Gastroesophageal sphincter (tissue), 3 donors: ENCODE results near the gene WAS.

Source experiments
- POLR2A ChIP-seq, 2 donors: fragments of 450-650 bp; IDR thresholded peaks; one replicate each; pipeline ENCODE4 v1.6.1; 2017; ENCODE audit warnings: antibody characterized with exemption in 2 of 2, mild to moderate bottlenecking in 2 of 2, moderate library complexity in 1 of 2
- POLR2AphosphoS5 ChIP-seq: sonication (generic); formaldehyde crosslinking; IDR thresholded peaks from one replicate; pipeline ENCODE4 v1.6.1; 2017; ENCODE audit warnings: antibody characterized with exemption
- TF ChIP-seq, protein P1 (sequence below), 4 experiments: fragments of 200-600 bp in 2 of 4; fragments of 450-650 bp in 2 of 4; sonication (generic) in 1 of 4; IDR thresholded peaks; one replicate each; pipeline ENCODE4 v1.5.1; 2017 to 2019; ENCODE audit warnings: antibody characterized with exemption in 4 of 4, mild to moderate bottlenecking in 2 of 4, moderate library complexity in 2 of 4

DNA sequence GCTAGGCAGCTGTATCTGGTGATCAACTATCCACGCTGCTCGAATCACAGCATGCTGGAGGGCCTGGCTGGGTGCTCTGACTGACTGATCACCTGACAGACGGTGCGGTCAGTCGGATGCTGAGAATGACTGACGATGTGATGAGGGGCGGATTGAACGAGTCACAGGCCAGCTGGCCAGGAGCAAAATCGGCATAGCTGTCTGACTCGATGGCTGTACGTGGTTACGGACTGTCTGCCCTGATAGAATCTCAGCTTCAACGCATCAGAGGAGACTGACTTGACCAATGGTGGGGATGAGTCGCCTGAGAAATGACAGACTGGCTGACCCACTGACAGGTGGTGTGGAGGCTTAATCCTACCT lies 11.9 kb downstream of the WAS start:
- TF ChIP-seq, protein P1, sequence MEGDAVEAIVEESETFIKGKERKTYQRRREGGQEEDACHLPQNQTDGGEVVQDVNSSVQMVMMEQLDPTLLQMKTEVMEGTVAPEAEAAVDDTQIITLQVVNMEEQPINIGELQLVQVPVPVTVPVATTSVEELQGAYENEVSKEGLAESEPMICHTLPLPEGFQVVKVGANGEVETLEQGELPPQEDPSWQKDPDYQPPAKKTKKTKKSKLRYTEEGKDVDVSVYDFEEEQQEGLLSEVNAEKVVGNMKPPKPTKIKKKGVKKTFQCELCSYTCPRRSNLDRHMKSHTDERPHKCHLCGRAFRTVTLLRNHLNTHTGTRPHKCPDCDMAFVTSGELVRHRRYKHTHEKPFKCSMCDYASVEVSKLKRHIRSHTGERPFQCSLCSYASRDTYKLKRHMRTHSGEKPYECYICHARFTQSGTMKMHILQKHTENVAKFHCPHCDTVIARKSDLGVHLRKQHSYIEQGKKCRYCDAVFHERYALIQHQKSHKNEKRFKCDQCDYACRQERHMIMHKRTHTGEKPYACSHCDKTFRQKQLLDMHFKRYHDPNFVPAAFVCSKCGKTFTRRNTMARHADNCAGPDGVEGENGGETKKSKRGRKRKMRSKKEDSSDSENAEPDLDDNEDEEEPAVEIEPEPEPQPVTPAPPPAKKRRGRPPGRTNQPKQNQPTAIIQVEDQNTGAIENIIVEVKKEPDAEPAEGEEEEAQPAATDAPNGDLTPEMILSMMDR (IDR thresholded peaks at IDR 0.05), result no peak
- TF ChIP-seq POLR2A (IDR thresholded peaks at IDR 0.05) (no peak), POLR2AphosphoS5 (no peak)
